SK-N-MC (cell line): ENCODE results near the gene DTNBP1.

ENCODE experiments used
- EZH2 ChIP-seq: fragments of 200-600 bp; sonication (generic); IDR thresholded peaks from one replicate; pipeline ENCODE4 v1.6.1; 2017; ENCODE audit warnings: antibody characterized with exemption
- FOXP2 ChIP-seq: optimal IDR thresholded peaks from 2 replicates; pipeline ENCODE3; 2011; ENCODE audit warnings: mild to moderate bottlenecking, moderate library complexity; ENCODE audit not compliant: insufficient read depth; ENCODE audit errors: extremely low read length, control extremely low read depth
- POLR2AphosphoS5 ChIP-seq: IDR thresholded peaks from 2 replicates; pipeline ENCODE4 v1.6.1; 2012; ENCODE audit warnings: mild to moderate bottlenecking, low read depth, low read length, borderline replicate concordance

DNA sequence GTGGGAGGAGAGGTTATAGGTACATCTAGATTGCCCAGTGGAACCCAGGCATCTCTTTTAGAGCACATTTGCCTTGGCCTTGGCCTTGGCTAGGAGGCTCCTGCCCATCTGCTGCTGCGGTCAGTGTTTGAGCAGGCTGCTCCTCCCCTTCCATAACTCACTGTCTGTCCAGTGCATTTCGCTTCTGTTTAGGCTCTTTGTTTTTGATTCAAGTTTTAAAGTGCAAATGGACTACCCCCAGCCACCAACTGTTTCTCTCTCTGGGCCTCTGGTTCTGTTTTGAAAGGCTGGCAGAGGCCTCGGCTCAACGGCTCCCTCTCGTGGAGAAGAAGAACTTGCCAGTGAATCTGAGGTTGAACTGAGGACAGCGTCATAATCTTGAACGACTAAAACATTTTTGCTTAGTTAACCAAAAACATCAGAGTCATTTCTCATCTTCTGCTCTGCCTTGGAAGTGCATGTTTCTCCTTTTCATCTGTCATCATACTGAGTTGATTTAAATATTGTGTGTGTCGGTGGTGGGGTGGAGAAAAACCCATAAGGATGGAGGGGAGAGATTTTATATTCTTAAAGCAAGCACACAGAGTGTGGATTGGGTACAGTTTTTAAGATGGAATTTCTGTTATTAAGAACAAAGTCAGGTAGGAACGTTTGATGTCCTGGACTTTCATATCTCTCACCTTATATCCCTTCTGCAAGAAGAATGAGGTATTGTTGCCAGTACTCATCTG, 171.4 kb downstream of the DTNBP1 start:
- peak; percentile 35; the same call in 1 of the 2 replicates for TF ChIP-seq POLR2AphosphoS5
- TF ChIP-seq EZH2: no peak
- no peak for TF ChIP-seq FOXP2
